Gastroesophageal sphincter (tissue), 4 donors: Measurements from ENCODE around the gene NPC1. TPM values are rescaled to one million over a fixed set of nuclear protein-coding genes. Genes with fewer than 3 reads are reported as not detected.
A peak's percentile ranks its signal among the peaks of the same experiment; 100 is the strongest.

Source experiments
- ATAC-seq: fragments of 150-250 bp; one replicate; pipeline ENCODE4 v1.9.1; 2016; ENCODE audit warnings: mild to moderate bottlenecking, moderate library complexity
- H3K27ac ChIP-seq, 4 donors: fragments of 200-600 bp; sonication (generic) in 3 of 4; 1 replicate in 3 of 4; 2 replicates in 1 of 4; pipeline ENCODE4 v1.5.1; 2016 to 2019
- H3K27me3 ChIP-seq: fragments of 200-600 bp; sonication (generic); one replicate; pipeline ENCODE4 v1.5.1; 2019
- H3K36me3 ChIP-seq, 2 donors: fragments of 200-600 bp; sonication (generic); one replicate each; pipeline ENCODE4 v1.5.1; 2019; ENCODE audit warnings: control low read depth in 1 of 2
- H3K4me1 ChIP-seq, 3 donors: fragments of 200-600 bp; sonication (generic); 1 replicate in 2 of 3; 2 replicates in 1 of 3; pipeline ENCODE4 v1.5.1; 2016 to 2019; ENCODE audit warnings: control low read depth in 2 of 3
- H3K4me3 ChIP-seq, 2 donors: fragments of 200-600 bp; sonication (generic); one replicate each; pipeline ENCODE4 v1.5.1; 2019; ENCODE audit warnings: mild to moderate bottlenecking in 1 of 2, moderate library complexity in 1 of 2
- H3K9me3 ChIP-seq, 3 donors: fragments of 200-600 bp; sonication (generic); one replicate each; pipeline ENCODE4 v1.5.1; 2017 to 2019; ENCODE audit warnings: control low read depth in 2 of 3
- EP300 ChIP-seq: sonication (generic); formaldehyde crosslinking; IDR thresholded peaks from one replicate; pipeline ENCODE4 v1.6.1; 2017; ENCODE audit warnings: antibody characterized with exemption, mild to moderate bottlenecking
- POLR2A ChIP-seq, 2 donors: fragments of 450-650 bp; IDR thresholded peaks; one replicate each; pipeline ENCODE4 v1.6.1; 2017; ENCODE audit warnings: antibody characterized with exemption in 2 of 2, mild to moderate bottlenecking in 2 of 2, moderate library complexity in 1 of 2
- POLR2AphosphoS5 ChIP-seq: sonication (generic); formaldehyde crosslinking; IDR thresholded peaks from one replicate; pipeline ENCODE4 v1.6.1; 2017; ENCODE audit warnings: antibody characterized with exemption
- WGBS, 2 donors: methylation state at CpG; one replicate each; pipeline ENCODE4 v1.1.5; 2018; ENCODE audit warnings: low coverage in 1 of 2; 5-methylcytosine and 5-hydroxymethylcytosine counted together
- total RNA-seq, 4 donors: library from RNA; depleted of rRNA; stranded (reverse); fragments of >200 nt; gene quantifications; one replicate each; pipeline ENCODE4 v1.1.0, GENCODE V29; 2016
- TF ChIP-seq, protein P1 (sequence below), 4 experiments: fragments of 200-600 bp in 2 of 4; fragments of 450-650 bp in 2 of 4; sonication (generic) in 1 of 4; IDR thresholded peaks; one replicate each; pipeline ENCODE4 v1.5.1; 2017 to 2019; ENCODE audit warnings: antibody characterized with exemption in 4 of 4, mild to moderate bottlenecking in 2 of 4, moderate library complexity in 2 of 4

NPC1 gene
- total RNA-seq, 4 donors from 2014 or later, result 35.6 to 63.2 (median 51.9) TPM

DNA sequence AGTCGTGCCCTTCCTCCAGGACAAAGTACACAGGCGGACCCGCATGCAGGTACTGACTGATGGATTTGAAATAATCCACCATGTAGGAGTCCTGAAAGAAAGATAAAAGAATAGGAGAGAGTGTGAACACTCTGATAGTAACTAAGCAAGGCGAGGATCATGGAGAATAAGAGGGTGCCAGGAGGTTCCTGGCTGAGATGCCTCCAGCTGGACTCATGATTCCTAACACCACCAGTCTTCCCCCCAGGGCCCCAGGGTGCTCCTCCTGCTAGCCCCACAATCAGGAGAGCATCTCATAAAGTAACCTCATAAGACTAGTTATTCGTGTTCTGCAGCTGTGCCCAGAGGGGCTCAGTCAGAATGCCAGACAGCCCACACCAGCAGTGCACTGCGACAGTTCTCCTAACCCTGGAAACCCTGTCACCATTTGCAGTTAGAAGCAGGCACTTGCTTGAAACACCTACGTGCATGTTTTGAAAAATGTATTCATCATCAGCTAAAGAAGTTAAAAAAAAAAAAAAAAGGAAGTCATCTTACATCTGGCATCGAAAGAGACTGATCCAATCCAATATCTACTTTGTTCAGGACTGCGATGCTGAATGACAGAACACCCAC is 46.3 kb downstream of the NPC1 start:
- Histone ChIP-seq H3K27ac (no peak overlapping the region), H3K27me3 (no peaks in the 10 kb centered on the region), H3K36me3 (peaks cover 0 to 100% of the 10 kb centered on the region in 2 donors), H3K4me1 (no peaks in the 10 kb centered on the region), H3K9me3 (no peaks in the 10 kb centered on the region), H3K4me3 (no peak overlapping the region)
- WGBS, 2 donors, result 66 to 73% methylated on average over 3 to 4 of the region's 9 CpGs
- TF ChIP-seq POLR2A (IDR thresholded peaks at IDR 0.05) (no peak), POLR2AphosphoS5 (no peak), EP300 (no peak)
- TF ChIP-seq, protein P1, sequence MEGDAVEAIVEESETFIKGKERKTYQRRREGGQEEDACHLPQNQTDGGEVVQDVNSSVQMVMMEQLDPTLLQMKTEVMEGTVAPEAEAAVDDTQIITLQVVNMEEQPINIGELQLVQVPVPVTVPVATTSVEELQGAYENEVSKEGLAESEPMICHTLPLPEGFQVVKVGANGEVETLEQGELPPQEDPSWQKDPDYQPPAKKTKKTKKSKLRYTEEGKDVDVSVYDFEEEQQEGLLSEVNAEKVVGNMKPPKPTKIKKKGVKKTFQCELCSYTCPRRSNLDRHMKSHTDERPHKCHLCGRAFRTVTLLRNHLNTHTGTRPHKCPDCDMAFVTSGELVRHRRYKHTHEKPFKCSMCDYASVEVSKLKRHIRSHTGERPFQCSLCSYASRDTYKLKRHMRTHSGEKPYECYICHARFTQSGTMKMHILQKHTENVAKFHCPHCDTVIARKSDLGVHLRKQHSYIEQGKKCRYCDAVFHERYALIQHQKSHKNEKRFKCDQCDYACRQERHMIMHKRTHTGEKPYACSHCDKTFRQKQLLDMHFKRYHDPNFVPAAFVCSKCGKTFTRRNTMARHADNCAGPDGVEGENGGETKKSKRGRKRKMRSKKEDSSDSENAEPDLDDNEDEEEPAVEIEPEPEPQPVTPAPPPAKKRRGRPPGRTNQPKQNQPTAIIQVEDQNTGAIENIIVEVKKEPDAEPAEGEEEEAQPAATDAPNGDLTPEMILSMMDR (IDR thresholded peaks at IDR 0.05), result no peak
- ATAC-seq, result no peak

DNA sequence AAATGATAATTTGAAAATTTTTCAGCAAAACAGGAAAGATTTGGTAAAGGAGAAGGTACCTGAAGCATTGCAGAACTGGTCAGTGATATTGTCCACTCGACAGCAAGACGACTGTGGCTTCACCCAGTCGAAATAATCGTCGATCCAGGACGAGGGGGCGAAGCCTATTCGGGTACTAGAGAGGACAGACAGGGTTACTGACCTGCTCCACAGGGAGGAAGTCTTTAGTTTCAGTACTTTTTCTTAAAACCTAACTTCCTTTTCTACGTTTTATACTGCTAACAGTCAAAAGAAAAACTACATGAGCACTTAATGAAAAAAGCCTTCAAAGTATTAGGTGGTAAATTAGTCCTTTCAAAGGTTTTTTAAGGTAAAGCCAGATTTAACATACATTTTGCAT is 47.0 kb downstream of the NPC1 start:
- Histone ChIP-seq H3K9me3 (no peaks in the 10 kb centered on the region), H3K27ac (no peak overlapping the region), H3K4me3 (no peak overlapping the region), H3K4me1 (no peaks in the 10 kb centered on the region), H3K36me3 (peaks cover 0 to 100% of the 10 kb centered on the region in 2 donors), H3K27me3 (no peaks in the 10 kb centered on the region)
- TF ChIP-seq POLR2AphosphoS5, result no peak
- no peak for TF ChIP-seq POLR2A (IDR thresholded peaks at IDR 0.05)
- TF ChIP-seq EP300, result no peak
- TF ChIP-seq, protein P1 (IDR thresholded peaks at IDR 0.05), result no peak
- 76 to 90% methylated on average over 9 of the region's 9 CpGs for WGBS, 2 donors
- ATAC-seq, result no peak

DNA sequence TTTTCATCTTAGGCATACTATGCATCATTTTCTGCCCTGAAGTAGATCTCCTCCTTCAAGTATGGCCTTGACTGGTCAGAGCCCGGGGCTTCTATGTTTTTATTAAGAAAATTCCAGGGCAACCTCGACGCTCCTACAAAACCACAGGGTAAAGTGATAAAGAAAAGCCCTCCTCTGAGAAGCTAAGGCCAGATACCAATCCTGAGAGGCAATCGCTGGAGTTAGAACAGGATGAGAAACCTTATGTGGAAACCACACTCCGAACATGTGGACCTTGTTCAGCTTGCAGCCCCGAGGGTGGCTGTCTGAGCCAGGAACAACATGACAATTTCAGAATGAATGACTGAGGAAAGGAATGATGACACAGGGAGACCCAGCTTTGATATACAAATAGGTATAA is 47.4 kb downstream of the NPC1 start:
- TF ChIP-seq, protein P1 (IDR thresholded peaks at IDR 0.05), result no peak
- TF ChIP-seq POLR2A (IDR thresholded peaks at IDR 0.05) (no peak), POLR2AphosphoS5 (no peak), EP300 (no peak)

DNA sequence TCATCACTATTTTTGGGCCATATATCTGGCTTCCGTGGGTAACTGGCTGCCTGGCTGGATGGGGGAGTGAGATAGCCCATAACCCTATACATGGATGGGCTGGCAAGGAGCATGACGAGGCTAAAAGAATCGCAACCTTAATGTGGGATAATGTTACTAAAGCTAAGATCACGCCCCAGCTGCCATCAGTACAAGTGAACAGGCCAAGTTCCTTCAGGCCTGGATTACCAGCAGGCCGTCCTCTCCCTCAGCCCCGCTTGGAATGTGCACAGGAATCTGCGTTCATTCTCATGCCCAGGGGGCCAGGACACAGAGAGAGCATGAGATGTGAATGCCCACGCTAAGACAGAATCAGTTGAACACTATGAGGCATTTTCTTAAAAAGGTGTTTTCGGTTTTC is 48.3 kb downstream of the NPC1 start:
- ATAC-seq, result no peak
- Histone ChIP-seq H3K27ac (peak overlapping the region in 1 of 4 donors; percentile 57), H3K9me3 (no peaks in the 10 kb centered on the region), H3K27me3 (no peaks in the 10 kb centered on the region), H3K4me1 (peaks cover 0 to 7% (median 0%) of the 10 kb centered on the region in 3 donors), H3K4me3 (no peak overlapping the region), H3K36me3 (peaks cover 0 to 100% of the 10 kb centered on the region in 2 donors)
- 90 to 100% methylated on average over 2 to 7 of the region's 9 CpGs for WGBS, 2 donors
- TF ChIP-seq POLR2A (IDR thresholded peaks at IDR 0.05) (no peak), POLR2AphosphoS5 (no peak)
- TF ChIP-seq, protein P1 (IDR thresholded peaks at IDR 0.05), result no peak

More for the DNA sequence above, 47.4 kb downstream of the NPC1 start:
- no peak overlapping the region for H3K27ac ChIP-seq
- H3K9me3 ChIP-seq, result no peaks in the 10 kb centered on the region
- H3K27me3 ChIP-seq, result no peaks in the 10 kb centered on the region
- H3K4me3 ChIP-seq, result no peak overlapping the region
- no peak for ATAC-seq
- no peaks in the 10 kb centered on the region for H3K4me1 ChIP-seq
- 71 to 73% methylated on average over 2 to 6 of the region's 6 CpGs for WGBS, 2 donors
- peaks cover 0 to 100% of the 10 kb centered on the region in 2 donors for H3K36me3 ChIP-seq

DNA sequence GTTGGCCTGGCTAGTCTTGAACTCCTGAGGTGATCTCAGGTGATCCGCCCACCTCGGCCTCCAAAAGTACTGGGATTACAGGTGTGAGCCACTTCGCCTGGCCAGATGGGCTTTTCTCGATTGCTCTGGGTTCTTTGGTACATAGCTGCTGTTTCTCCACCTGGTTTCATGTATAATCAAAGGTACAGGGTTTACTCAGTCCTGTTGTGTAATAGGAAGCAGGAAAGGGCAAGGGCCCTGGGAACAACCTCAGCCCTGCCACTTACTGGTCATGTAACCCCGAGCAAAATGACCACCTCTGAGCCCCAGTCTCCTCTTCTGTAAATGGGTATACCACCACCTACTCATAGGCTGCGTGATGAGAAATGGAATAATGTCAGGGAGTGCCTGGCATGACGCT is 49.0 kb downstream of the NPC1 start:
- peaks cover 0 to 15% (median 0%) of the 10 kb centered on the region in 3 donors for H3K4me1 ChIP-seq
- peaks cover 0 to 100% of the 10 kb centered on the region in 2 donors for H3K36me3 ChIP-seq
- TF ChIP-seq POLR2A (IDR thresholded peaks at IDR 0.05), result no peak
- TF ChIP-seq, protein P1 (IDR thresholded peaks at IDR 0.05), result no peak
- no peak for TF ChIP-seq POLR2AphosphoS5
- TF ChIP-seq EP300, result no peak
- H3K4me3 ChIP-seq, result no peak overlapping the region
- 88 to 89% methylated on average over 4 to 6 of the region's 7 CpGs for WGBS, 2 donors
- H3K9me3 ChIP-seq, result no peaks in the 10 kb centered on the region
- ATAC-seq, result no peak
- H3K27me3 ChIP-seq, result no peaks in the 10 kb centered on the region
- peak overlapping the region in 1 of 4 donors; percentile 57 for H3K27ac ChIP-seq
